Subcutaneous abdominal adipose tissue (tissue), 5 donors: ENCODE results near the gene IFT20.
"Not testable (repeated sequence)": the region's sequence is repeated elsewhere in the genome, so short reads cannot be mapped to it uniquely, and the experiment has no call there.

Source experiments
- H3K27ac ChIP-seq: one replicate; pipeline ENCODE4 v1.7.0; 2013; ENCODE audit warnings: low read depth, mild to moderate bottlenecking, inconsistent platforms, low read length, moderate library complexity
- H3K27me3 ChIP-seq, 5 donors: one replicate each; pipeline ENCODE4 v1.7.0; 2013; ENCODE audit warnings: low read length in 5 of 5, inconsistent platforms in 1 of 5; ENCODE audit not compliant: control insufficient read depth in 5 of 5, insufficient read depth in 4 of 5
- H3K36me3 ChIP-seq, 5 donors: one replicate each; pipeline ENCODE4 v1.7.0; 2013; ENCODE audit warnings: low read length in 5 of 5; ENCODE audit not compliant: control insufficient read depth in 5 of 5, insufficient read depth in 5 of 5
- H3K4me1 ChIP-seq, 5 donors: one replicate each; pipeline ENCODE4 v1.7.0; 2013; ENCODE audit warnings: low read length in 5 of 5, mild to moderate bottlenecking in 3 of 5, moderate library complexity in 1 of 5; ENCODE audit not compliant: control insufficient read depth in 5 of 5, insufficient read depth in 5 of 5
- H3K4me3 ChIP-seq, 5 donors: one replicate each; pipeline ENCODE4 v1.7.0; 2013; ENCODE audit warnings: low read length in 5 of 5, low read depth in 1 of 5
- H3K9ac ChIP-seq, 5 donors: one replicate each; pipeline ENCODE4 v1.7.0; 2013; ENCODE audit warnings: low read length in 5 of 5, mild to moderate bottlenecking in 4 of 5, moderate library complexity in 3 of 5
- H3K9me3 ChIP-seq, 5 donors: one replicate each; pipeline ENCODE4 v1.7.0; 2013; ENCODE audit warnings: low read length in 5 of 5; ENCODE audit not compliant: control insufficient read depth in 5 of 5
- donor health status: healthy.
- donor health status: healthy.
- donor health status: healthy.
- donor health status: healthy.
- donor health status: healthy.

IFT20 gene

DNA sequence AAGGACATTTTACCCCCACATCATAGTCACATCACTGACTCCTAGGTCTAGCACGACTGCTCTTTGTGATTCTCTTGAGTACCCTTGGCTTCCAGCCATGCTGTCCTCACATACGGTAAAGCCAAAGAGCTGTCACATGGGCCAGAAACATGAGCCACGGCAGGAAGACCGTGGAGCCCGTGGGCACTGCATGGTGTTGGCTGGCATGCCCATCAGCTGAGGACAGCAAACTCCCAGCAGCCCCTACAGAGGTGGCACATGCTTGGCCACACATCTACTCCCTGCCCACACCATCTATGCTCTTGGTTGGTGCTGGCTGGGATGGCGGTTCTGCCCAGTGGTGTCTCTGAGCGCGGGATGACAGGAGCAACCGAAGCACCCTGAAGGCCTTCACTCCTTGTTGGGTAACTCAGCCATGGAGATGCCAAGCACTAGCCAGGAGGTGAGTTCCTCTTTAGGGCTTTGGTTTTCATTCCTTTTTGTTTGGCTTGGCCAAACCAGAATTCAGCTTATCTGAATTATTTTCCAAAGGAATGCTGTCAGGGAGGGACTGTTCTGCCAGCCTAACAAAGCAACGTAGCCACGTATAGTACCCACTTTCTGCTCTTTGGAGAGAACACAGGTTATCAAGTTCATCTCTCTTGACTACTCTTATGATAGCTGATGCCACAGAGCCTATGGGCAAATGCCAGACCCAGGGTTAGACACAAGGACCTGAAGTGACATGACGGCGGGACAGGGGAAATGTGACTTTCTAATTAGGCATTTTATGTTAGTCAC, 10.3 kb upstream of the IFT20 start:
- Histone ChIP-seq H3K9me3 (no peaks in the 10 kb centered on the region), H3K27ac (no peak overlapping the region), H3K27me3 (no peaks in the 10 kb centered on the region), H3K4me1 (peaks cover 0 to 27% (median 7%) of the 10 kb centered on the region in 5 donors), H3K9ac (no peak overlapping the region), H3K4me3 (no peak overlapping the region), H3K36me3 (peaks cover 0 to 99% (median 93%) of the 10 kb centered on the region in 5 donors)

DNA sequence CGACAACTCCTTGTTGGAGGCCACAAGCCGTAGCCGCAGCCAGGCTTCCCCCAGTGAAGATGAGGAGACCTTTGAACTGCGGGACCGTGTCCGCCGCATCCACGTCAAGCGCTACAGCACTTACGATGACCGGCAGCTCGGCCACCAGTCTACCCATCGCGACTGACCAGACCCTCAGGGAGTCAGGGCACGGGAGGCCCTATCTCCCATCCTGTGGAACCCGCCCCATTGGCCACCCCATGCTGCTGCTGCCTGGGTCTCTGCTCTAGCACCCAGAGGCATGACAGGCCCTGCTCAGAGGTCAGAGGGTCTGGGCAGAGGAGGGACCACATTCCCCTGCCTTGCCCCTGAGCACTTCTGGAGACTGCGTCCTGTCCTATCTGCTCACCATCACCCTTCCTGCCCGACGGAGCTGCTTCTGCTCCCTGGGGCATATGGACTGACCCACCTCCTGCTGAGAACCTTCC, 9.2 kb upstream of the IFT20 start:
- Histone ChIP-seq H3K4me3 (no peak overlapping the region), H3K9me3 (no peaks in the 10 kb centered on the region), H3K27me3 (no peaks in the 10 kb centered on the region), H3K36me3 (peaks cover 0 to 99% (median 93%) of the 10 kb centered on the region in 5 donors), H3K9ac (no peak overlapping the region), H3K4me1 (peaks cover 0 to 31% (median 7%) of the 10 kb centered on the region in 5 donors), H3K27ac (no peak overlapping the region)

DNA sequence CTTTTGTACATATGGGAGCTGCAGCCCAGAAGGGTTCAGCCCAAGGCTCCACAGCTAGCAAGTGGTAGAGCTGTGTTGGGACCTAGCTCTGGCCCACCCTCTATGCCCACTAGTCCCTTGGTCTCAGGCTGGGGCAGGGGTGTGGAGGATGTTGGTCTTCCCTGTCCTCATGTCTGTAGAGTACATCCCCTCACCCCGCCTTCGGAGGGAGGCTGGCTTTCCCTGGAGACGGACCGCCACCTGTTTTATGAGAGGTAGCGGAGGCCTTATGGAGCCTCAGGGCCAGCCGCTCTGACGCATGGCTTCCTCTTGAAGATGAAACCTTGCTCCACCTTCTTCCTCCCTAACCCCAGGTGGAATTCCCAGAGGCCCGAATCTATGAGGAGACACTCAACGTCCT, 8.7 kb upstream of the IFT20 start:
- no peak overlapping the region for H3K27ac ChIP-seq

DNA sequence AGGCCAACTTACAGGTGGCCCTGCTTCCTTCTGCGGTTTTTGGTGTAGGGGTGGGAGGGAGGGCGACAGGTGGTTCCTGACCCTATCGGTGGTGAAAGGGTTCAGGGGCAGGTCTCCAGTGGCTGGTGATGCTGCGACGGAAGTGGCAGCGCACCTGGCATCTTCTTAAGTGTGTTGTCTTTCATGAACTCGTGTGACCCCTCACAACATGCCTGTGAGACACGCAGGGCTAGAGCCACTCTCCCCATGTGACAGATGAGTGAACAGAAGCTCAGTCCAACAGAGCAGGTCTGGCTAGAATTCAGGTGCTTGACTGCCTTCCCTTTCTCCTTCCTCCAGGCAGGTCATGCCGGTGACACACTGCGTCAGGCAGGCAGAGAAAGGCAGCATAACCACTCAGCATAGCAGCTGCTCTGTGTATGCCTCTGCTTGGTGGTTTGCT, 8.2 kb upstream of the IFT20 start:
- H3K36me3 ChIP-seq: peaks cover 0 to 93% (median 88%) of the 10 kb centered on the region in 5 donors

More for the DNA sequence above, 8.7 kb upstream of the IFT20 start:
- no peak overlapping the region for H3K9ac ChIP-seq
- H3K36me3 ChIP-seq: peaks cover 0 to 98% (median 93%) of the 10 kb centered on the region in 5 donors
- H3K4me1 ChIP-seq: peaks cover 0 to 35% (median 7%) of the 10 kb centered on the region in 5 donors
- H3K27me3 ChIP-seq: no peaks in the 10 kb centered on the region
- no peak overlapping the region for H3K4me3 ChIP-seq
- no peaks in the 10 kb centered on the region for H3K9me3 ChIP-seq

DNA sequence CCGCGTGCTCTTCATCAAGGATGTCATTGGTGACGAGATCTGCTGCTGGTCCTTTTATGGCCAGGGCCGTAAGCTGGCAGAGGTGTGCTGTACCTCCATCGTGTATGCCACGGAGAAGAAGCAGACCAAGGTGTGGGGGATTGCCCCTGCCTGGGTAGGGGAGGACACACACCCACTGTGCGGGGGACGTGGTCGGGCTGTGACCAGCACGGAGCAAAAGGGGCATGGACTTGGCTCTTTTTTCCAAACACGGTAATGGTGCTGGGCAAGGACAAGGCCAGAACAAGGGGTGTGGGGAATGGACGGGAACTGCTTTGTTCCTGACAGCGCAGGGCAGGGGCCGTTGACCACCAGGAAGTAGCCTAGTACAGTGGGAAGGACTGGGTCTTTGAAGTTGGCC, 7.0 kb upstream of the IFT20 start:
- H3K4me1 ChIP-seq: peaks cover 2 to 44% (median 10%) of the 10 kb centered on the region in 5 donors
- no peak overlapping the region for H3K9ac ChIP-seq
- H3K27ac ChIP-seq: no peak overlapping the region
- H3K4me3 ChIP-seq: no peak overlapping the region
- peaks cover 0 to 81% (median 76%) of the 10 kb centered on the region in 5 donors for H3K36me3 ChIP-seq
- no peaks in the 10 kb centered on the region for H3K27me3 ChIP-seq
- H3K9me3 ChIP-seq: no peaks in the 10 kb centered on the region

More for the DNA sequence above, 8.2 kb upstream of the IFT20 start:
- no peak overlapping the region for H3K4me3 ChIP-seq
- no peaks in the 10 kb centered on the region for H3K9me3 ChIP-seq
- peaks cover 0 to 36% (median 7%) of the 10 kb centered on the region in 5 donors for H3K4me1 ChIP-seq
- no peaks in the 10 kb centered on the region for H3K27me3 ChIP-seq
- H3K9ac ChIP-seq: no peak overlapping the region
- no peak overlapping the region for H3K27ac ChIP-seq

DNA sequence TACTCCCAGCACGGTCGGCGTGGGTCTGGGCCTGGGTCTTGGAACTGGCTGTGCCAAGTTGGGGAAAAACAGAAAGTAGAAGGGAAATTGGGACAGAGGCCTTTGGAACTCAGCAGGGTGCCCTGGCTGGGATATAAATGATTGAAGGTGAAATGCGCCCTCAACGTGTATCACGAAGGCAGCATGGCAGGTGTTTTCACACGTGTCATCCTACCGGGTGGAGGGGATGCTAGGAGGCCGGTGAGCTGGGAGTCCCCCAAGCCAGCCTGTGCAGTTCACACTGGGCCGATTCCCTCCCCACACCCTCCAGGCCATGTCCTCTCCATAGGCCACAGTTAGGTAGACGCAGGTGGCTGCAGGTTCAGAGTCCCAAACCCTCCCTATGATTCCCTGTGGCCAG, 6.2 kb upstream of the IFT20 start:
- Histone ChIP-seq H3K4me3 (no peak overlapping the region), H3K4me1 (peaks cover 7 to 47% (median 17%) of the 10 kb centered on the region in 5 donors), H3K27me3 (no peaks in the 10 kb centered on the region), H3K36me3 (peaks cover 0 to 73% (median 69%) of the 10 kb centered on the region in 5 donors), H3K27ac (no peak overlapping the region), H3K9me3 (no peaks in the 10 kb centered on the region), H3K9ac (no peak overlapping the region)

DNA sequence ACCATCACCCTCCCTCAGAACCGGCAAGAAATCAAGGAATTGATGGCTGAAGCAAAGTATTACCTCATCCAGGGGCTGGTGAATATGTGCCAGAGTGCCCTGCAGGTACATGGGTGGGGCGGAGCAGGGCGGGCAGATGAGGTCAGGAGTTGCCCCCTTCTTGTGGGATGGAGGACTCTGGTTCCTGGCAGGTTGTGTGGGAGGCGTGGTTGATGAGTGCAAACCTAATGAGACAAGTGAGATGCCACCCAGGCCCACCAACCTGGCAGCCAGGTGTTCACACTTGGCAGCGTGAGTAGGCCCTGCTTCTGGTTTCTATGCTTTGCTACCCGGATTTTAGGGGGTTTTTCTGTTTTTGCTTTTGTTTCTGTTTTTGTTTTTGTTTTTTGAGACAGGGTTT, 5.1 kb upstream of the IFT20 start:
- no peak overlapping the region for H3K27ac ChIP-seq

DNA sequence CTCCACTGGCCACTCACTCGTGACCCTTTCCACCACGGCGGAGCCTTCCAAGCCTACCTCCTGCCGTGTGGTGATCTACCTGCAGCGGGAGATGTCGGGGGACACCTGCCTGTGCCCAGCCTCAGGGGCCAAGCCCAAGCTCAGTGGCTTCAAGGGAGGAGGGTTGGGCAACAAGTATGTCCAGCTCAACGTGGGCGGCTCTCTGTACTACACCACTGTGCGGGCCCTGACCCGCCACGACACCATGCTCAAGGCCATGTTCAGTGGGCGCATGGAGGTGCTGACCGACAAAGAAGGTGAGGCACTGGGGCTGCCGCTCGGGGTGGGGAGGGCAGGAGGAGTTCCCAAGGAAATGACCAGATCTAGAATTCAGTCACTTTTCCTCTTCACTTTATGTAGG, 4.2 kb upstream of the IFT20 start:
- Histone ChIP-seq H3K4me3 (no peak overlapping the region), H3K27me3 (no peaks in the 10 kb centered on the region), H3K9ac (no peak overlapping the region), H3K9me3 (no peaks in the 10 kb centered on the region), H3K4me1 (peaks cover 15 to 51% (median 25%) of the 10 kb centered on the region in 5 donors), H3K27ac (no peak overlapping the region), H3K36me3 (peaks cover 0 to 53% (median 51%) of the 10 kb centered on the region in 5 donors)

More for the DNA sequence above, 5.1 kb upstream of the IFT20 start:
- Histone ChIP-seq H3K9me3 (no peaks in the 10 kb centered on the region), H3K9ac (no peak overlapping the region), H3K27me3 (no peaks in the 10 kb centered on the region), H3K4me3 (no peak overlapping the region), H3K36me3 (peaks cover 0 to 62% (median 59%) of the 10 kb centered on the region in 5 donors), H3K4me1 (peaks cover 10 to 53% (median 22%) of the 10 kb centered on the region in 5 donors)

DNA sequence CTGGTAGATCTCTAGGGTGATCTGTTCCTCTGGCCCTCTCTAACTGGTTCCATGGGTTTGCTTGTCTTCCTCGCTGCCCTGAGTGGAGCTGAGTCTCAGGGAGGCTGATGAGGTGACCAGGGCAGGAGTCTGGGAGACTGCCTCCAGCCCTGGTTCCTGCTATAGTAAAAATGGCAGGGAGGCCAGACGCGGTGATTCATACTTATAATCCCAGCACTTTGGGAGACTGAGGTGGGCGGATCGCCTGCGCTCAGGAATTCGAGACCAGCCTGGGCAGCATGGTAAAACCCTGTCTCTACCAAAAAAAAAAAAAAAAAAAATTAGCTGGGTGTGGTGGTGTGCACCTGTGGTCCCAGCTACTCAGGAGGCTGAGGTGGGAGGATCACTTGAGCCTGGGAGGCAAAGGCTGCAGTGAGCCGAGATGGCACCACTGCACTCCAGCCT, 3.5 kb upstream of the IFT20 start:
- peak overlapping the region in 3 of 5 donors; percentile 9 to 70 (median 29) for H3K9ac ChIP-seq
- H3K4me3 ChIP-seq: peak overlapping the region in 1 of 5 donors; percentile 40
- not testable (repeated sequence) for H3K9me3 ChIP-seq, H3K27me3 ChIP-seq
- peak overlapping the region; percentile 93 for H3K27ac ChIP-seq
- H3K36me3 ChIP-seq: peaks cover 0 to 46% (median 45%) of the 10 kb centered on the region in 5 donors
- peaks cover 18 to 54% (median 31%) of the 10 kb centered on the region in 5 donors for H3K4me1 ChIP-seq
